Lung (tissue), 12 donors: ENCODE results near the gene MAML3. TPM values are rescaled to one million over a fixed set of nuclear protein-coding genes. Genes with fewer than 3 reads are reported as not detected.

Experiments used
- ATAC-seq: fragments of 200-7000 bp; cut with Tn5 transposase; one replicate; pipeline ENCODE4 v1.9.1; 2020; ENCODE audit warnings: moderate number of reproducible peaks; ENCODE audit not compliant: insufficient read depth, low FRiP score
- DNase-seq, 3 donors: peaks; one replicate each; pipeline ENCODE4 v3.0.0-alpha.2; 2013 to 2017
- H3K27ac ChIP-seq, 2 donors: one replicate each; pipeline ENCODE4 v1.5.1; 2013; ENCODE audit warnings: mild to moderate bottlenecking in 2 of 2, moderate library complexity in 2 of 2, control low read depth in 1 of 2, inconsistent platforms in 1 of 2, low read depth in 1 of 2, low read length in 1 of 2
- H3K27me3 ChIP-seq, 3 donors: one replicate each; pipeline ENCODE4 v1.5.1; 2013; ENCODE audit warnings: low read length in 2 of 3; ENCODE audit not compliant: control insufficient read depth in 3 of 3, insufficient read depth in 3 of 3
- H3K36me3 ChIP-seq, 4 donors: one replicate each; pipeline ENCODE4 v1.5.1; 2013; ENCODE audit warnings: low read length in 4 of 4, mild to moderate bottlenecking in 1 of 4, moderate library complexity in 1 of 4; ENCODE audit not compliant: control insufficient read depth in 4 of 4, insufficient read depth in 4 of 4
- H3K4me1 ChIP-seq, 5 donors: one replicate each; pipeline ENCODE4 v1.5.1; 2013; ENCODE audit warnings: low read length in 5 of 5, mild to moderate bottlenecking in 2 of 5, moderate library complexity in 1 of 5; ENCODE audit not compliant: control insufficient read depth in 5 of 5, insufficient read depth in 5 of 5
- H3K4me3 ChIP-seq: one replicate; pipeline ENCODE4 v1.5.1; 2013; ENCODE audit warnings: mild to moderate bottlenecking, control low read depth, moderate library complexity
- H3K9ac ChIP-seq, 2 donors: one replicate each; pipeline ENCODE4 v1.5.1; 2013; ENCODE audit warnings: low read length in 2 of 2, control low read depth in 1 of 2; ENCODE audit not compliant: insufficient read depth in 1 of 2
- H3K9me3 ChIP-seq, 4 donors: one replicate each; pipeline ENCODE4 v1.5.1; 2013; ENCODE audit warnings: low read length in 3 of 4, mild to moderate bottlenecking in 1 of 4, moderate library complexity in 1 of 4; ENCODE audit not compliant: control insufficient read depth in 4 of 4, insufficient read depth in 3 of 4
- WGBS, 2 donors: extraction: QIAGEN DNeasy Blood & Tissue Kit; methylation state at CpG; one replicate each; pipeline ENCODE4 v1.1.7; 2013; 5-methylcytosine and 5-hydroxymethylcytosine counted together
- polyA plus RNA-seq, 2 donors: library from polyadenylated mRNA; stranded (reverse); fragments of 200-250 nt; gene quantifications; one replicate each; pipeline ENCODE4 v1.2.1, GENCODE V29; 2013
- total RNA-seq, 2 donors: library from RNA; depleted of rRNA in 1 of 2; stranded (reverse); fragments of >200 nt in 1 of 2; gene quantifications; one replicate each; pipeline ENCODE4 v1.2.1, GENCODE V29; 2014 to 2021
- TF ChIP-seq, protein P1 (sequence below): IDR thresholded peaks from 2 replicates; pipeline ENCODE4 v1.5.1; 2012; ENCODE audit warnings: mild to moderate bottlenecking; ENCODE audit errors: control extremely low read depth, extremely low read depth
- donor health status: control.
- donor health status: control.
- donor health status: Bipolar disorder and iron deficiency.
- donor health status: healthy.
- donor health status: DM: yes; HTN: yes; CAD: no.

The MAML3 gene
- total and polyA plus RNA-seq, 4 donors, result 3.0 to 16.4 (median 8.5) TPM

DNA sequence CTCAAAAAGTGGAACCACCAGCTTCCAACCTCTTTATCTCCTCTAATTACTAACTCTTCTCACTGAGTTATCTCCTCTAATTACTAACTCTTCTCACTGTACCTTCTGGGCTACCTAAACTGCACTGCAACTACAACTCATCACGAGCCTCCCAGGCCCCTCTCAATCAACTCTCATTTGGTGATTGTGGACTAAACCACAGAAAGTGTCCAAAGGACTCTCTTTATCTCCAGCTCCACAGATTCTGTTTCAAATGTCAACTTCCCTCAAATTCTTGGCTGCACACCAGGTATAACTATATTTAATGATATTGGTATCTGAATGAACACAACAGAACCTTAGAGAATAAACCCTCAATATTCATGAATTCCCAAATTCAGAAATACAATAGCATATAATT is 182.9 kb downstream of the MAML3 start:
- 19 to 45% methylated on average over 1 of the region's 1 CpG for WGBS, 2 donors
- ATAC-seq (no peak), DNase-seq (no peak)
- TF ChIP-seq, protein P1, sequence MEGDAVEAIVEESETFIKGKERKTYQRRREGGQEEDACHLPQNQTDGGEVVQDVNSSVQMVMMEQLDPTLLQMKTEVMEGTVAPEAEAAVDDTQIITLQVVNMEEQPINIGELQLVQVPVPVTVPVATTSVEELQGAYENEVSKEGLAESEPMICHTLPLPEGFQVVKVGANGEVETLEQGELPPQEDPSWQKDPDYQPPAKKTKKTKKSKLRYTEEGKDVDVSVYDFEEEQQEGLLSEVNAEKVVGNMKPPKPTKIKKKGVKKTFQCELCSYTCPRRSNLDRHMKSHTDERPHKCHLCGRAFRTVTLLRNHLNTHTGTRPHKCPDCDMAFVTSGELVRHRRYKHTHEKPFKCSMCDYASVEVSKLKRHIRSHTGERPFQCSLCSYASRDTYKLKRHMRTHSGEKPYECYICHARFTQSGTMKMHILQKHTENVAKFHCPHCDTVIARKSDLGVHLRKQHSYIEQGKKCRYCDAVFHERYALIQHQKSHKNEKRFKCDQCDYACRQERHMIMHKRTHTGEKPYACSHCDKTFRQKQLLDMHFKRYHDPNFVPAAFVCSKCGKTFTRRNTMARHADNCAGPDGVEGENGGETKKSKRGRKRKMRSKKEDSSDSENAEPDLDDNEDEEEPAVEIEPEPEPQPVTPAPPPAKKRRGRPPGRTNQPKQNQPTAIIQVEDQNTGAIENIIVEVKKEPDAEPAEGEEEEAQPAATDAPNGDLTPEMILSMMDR, result no peak
- Histone ChIP-seq H3K4me1 (peaks cover 6 to 27% (median 22%) of the 10 kb centered on the region in 5 donors), H3K27ac (no peak overlapping the region), H3K4me3 (no peak overlapping the region), H3K36me3 (no peaks in the 10 kb centered on the region), H3K27me3 (no peaks in the 10 kb centered on the region), H3K9me3 (peaks cover 0 to 1% (median 0%) of the 10 kb centered on the region in 4 donors), H3K9ac (no peak overlapping the region)

GRCh38 chr4:139969635-139970266 is 184.2 kb downstream of the MAML3 start:
- H3K36me3 ChIP-seq, result no peaks in the 10 kb centered on the region
- WGBS, 2 donors, result 72 to 90% methylated on average over 7 of the region's 7 CpGs
- H3K4me3 ChIP-seq, result no peak overlapping the region
- H3K9ac ChIP-seq, result no peak overlapping the region
- DNase-seq (no peak), ATAC-seq (no peak)
- TF ChIP-seq, protein P1, result no peak
- H3K27me3 ChIP-seq, result no peaks in the 10 kb centered on the region
- peak overlapping the region in 1 of 2 donors; percentile 40 for H3K27ac ChIP-seq
- peaks cover 6 to 29% (median 16%) of the 10 kb centered on the region in 5 donors for H3K4me1 ChIP-seq
- peaks cover 0 to 1% (median 0%) of the 10 kb centered on the region in 4 donors for H3K9me3 ChIP-seq

- DNase-seq (no peak), ATAC-seq (no peak)
- WGBS, 2 donors, result 77 to 86% methylated on average over 3 of the region's 3 CpGs
- peaks cover 0 to 1% (median 0%) of the 10 kb centered on the region in 4 donors for H3K9me3 ChIP-seq
- H3K4me1 ChIP-seq, result peaks cover 6 to 32% (median 16%) of the 10 kb centered on the region in 5 donors
- no peaks in the 10 kb centered on the region for H3K36me3 ChIP-seq
- no peak overlapping the region for H3K9ac ChIP-seq
- no peak overlapping the region for H3K4me3 ChIP-seq
- no peaks in the 10 kb centered on the region for H3K27me3 ChIP-seq
- TF ChIP-seq, protein P1, result no peak
- H3K27ac ChIP-seq, result peak overlapping the region in 1 of 2 donors; percentile 53
Observed at GRCh38 chr4:139968831-139969230, 185.2 kb downstream of the MAML3 start.
